K562 (cell line): ENCODE results near the gene KIF4B.

Experiments used
- ADNP ChIP-seq: fragments of 200-800 bp; sonication (Bioruptor generic); IDR thresholded peaks from 2 replicates; pipeline ENCODE4 v1.6.1; 2016; ENCODE audit warnings: missing genetic modification characterization, missing compliant biosample characterization
- ARNT ChIP-seq, 2 experiments: fragments of 450-650 bp; IDR thresholded peaks; 2 replicates each; pipeline ENCODE4 v1.6.1; 2016; ENCODE audit warnings: mild to moderate bottlenecking in 1 of 2
- CBX8 ChIP-seq: fragments of 200-600 bp; sonication (generic); IDR thresholded peaks from 2 replicates; pipeline ENCODE4 v1.6.1; 2012; ENCODE audit warnings: borderline replicate concordance, mixed run types, low read depth, mild to moderate bottlenecking, moderate library complexity, mixed read lengths, low read length, control low read depth, inconsistent platforms; ENCODE audit not compliant: poor library complexity, severe bottlenecking; ENCODE audit errors: extremely low read depth
- FIP1L1 ChIP-seq: fragments of 200-400 bp; formaldehyde crosslinking; IDR thresholded peaks from 2 replicates; pipeline ENCODE4 v1.6.1; 2018; ENCODE audit warnings: mild to moderate bottlenecking, low read depth, low read length; ENCODE audit not compliant: poor library complexity, severe bottlenecking
- MXI1 ChIP-seq: IDR thresholded peaks from 2 replicates; pipeline ENCODE4 v1.6.1; 2011; ENCODE audit warnings: low read depth, mild to moderate bottlenecking, improper control_type of control experiment, low read length
- TF ChIP-seq, protein P1 (sequence below), 3 experiments: IDR thresholded peaks in 2 of 3; conservative IDR thresholded peaks in 1 of 3; 2 replicates each; pipeline ENCODE4 v1.5.1; 2011 to 2012; ENCODE audit warnings: low read length in 3 of 3, mild to moderate bottlenecking in 3 of 3, control low read depth in 2 of 3, improper control_type of control experiment in 1 of 3, inconsistent platforms in 1 of 3, low read depth in 1 of 3, mixed read lengths in 1 of 3, moderate library complexity in 1 of 3; ENCODE audit not compliant: insufficient read depth in 2 of 3
- TF ChIP-seq, protein P2 (sequence below): fragments of 250-450 bp; sonication (Bioruptor Pico); IDR thresholded peaks from 2 replicates; pipeline ENCODE4 v1.8.0; 2021; ENCODE audit warnings: moderate library complexity, mild to moderate bottlenecking, inconsistent platforms
- TF ChIP-seq, protein P3 (sequence below): fragments of 450-650 bp; IDR thresholded peaks from 2 replicates; pipeline ENCODE4 v1.6.1; 2018; ENCODE audit warnings: mild to moderate bottlenecking, low read depth; ENCODE audit not compliant: partially characterized antibody
- TF ChIP-seq, protein P4 (sequence below): sonication (generic); formaldehyde crosslinking; IDR thresholded peaks from 2 replicates; pipeline ENCODE4 v1.9.0; 2022; ENCODE audit warnings: mild to moderate bottlenecking, missing genetic modification reagents

DNA sequence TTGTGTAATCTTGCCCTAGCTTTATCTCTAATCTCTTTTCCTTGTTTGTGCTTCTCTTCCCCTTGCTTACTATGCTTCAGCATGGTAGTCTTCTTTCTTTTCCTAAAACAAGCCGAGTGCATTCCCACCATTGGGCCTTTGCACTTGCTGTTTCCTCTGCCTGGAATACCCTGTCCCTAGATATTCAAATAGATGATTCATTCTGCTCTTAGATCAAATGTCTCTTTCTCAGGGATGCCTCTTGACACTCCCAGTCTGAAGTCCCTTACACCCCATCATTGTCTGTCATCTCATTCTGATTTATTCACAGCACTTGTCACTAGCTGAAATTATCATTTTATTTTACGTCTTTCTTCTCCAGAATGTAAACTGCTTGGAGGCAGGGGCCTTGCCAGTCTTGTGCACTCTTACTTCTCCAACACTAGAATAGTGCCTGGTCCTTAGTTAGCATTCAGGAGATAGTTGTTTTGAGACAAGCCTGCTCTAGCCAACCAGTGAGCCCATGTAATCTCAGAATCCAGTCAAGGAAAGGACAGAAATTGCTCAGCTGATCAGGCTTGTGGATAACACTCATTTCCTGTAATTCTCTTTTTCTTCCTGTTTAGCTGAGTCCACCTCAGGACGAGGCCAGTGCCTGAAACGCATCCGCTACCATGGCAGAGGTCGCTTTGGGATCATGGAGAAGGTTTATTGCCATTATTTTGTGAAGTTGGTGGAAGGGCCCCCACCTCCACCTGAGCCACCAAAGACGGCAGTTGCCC is 47.3 kb upstream of the KIF4B start:
- TF ChIP-seq, protein P1, sequence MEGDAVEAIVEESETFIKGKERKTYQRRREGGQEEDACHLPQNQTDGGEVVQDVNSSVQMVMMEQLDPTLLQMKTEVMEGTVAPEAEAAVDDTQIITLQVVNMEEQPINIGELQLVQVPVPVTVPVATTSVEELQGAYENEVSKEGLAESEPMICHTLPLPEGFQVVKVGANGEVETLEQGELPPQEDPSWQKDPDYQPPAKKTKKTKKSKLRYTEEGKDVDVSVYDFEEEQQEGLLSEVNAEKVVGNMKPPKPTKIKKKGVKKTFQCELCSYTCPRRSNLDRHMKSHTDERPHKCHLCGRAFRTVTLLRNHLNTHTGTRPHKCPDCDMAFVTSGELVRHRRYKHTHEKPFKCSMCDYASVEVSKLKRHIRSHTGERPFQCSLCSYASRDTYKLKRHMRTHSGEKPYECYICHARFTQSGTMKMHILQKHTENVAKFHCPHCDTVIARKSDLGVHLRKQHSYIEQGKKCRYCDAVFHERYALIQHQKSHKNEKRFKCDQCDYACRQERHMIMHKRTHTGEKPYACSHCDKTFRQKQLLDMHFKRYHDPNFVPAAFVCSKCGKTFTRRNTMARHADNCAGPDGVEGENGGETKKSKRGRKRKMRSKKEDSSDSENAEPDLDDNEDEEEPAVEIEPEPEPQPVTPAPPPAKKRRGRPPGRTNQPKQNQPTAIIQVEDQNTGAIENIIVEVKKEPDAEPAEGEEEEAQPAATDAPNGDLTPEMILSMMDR (IDR thresholded peaks at IDR 0.05 in 2 of 3, conservative IDR thresholded peaks at IDR 0.05 in 1 of 3; ENCODE audit: insufficient read depth in 2 of 3, low read depth in 1 of 3, low read length in 3 of 3): no peak
- TF ChIP-seq MXI1: no peak
- TF ChIP-seq, protein P2, sequence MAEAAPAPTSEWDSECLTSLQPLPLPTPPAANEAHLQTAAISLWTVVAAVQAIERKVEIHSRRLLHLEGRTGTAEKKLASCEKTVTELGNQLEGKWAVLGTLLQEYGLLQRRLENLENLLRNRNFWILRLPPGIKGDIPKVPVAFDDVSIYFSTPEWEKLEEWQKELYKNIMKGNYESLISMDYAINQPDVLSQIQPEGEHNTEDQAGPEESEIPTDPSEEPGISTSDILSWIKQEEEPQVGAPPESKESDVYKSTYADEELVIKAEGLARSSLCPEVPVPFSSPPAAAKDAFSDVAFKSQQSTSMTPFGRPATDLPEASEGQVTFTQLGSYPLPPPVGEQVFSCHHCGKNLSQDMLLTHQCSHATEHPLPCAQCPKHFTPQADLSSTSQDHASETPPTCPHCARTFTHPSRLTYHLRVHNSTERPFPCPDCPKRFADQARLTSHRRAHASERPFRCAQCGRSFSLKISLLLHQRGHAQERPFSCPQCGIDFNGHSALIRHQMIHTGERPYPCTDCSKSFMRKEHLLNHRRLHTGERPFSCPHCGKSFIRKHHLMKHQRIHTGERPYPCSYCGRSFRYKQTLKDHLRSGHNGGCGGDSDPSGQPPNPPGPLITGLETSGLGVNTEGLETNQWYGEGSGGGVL (CRISPR knock-in tag): no peak
- TF ChIP-seq FIP1L1: no peak
- no peak for TF ChIP-seq ARNT (IDR thresholded peaks at IDR 0.05)
- TF ChIP-seq, protein P3, sequence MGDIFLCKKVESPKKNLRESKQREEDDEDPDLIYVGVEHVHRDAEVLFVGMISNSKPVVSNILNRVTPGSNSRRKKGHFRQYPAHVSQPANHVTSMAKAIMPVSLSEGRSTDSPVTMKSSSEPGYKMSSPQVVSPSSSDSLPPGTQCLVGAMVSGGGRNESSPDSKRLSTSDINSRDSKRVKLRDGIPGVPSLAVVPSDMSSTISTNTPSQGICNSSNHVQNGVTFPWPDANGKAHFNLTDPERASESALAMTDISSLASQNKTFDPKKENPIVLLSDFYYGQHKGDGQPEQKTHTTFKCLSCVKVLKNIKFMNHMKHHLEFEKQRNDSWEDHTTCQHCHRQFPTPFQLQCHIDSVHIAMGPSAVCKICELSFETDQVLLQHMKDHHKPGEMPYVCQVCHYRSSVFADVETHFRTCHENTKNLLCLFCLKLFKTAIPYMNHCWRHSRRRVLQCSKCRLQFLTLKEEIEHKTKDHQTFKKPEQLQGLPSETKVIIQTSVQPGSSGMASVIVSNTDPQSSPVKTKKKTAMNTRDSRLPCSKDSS: no peak
- TF ChIP-seq ADNP (tag): no peak
- no peak for TF ChIP-seq CBX8
- TF ChIP-seq, protein P4, sequence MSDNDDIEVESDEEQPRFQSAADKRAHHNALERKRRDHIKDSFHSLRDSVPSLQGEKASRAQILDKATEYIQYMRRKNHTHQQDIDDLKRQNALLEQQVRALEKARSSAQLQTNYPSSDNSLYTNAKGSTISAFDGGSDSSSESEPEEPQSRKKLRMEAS (CRISPR knock-in tag): no peak
